Transverse colon (tissue), 4 donors: ENCODE results near the gene GNS. TPM values are rescaled to one million over a fixed set of nuclear protein-coding genes. Genes with fewer than 3 reads are reported as not detected.

Source experiments
- DNase-seq: peaks from one replicate; pipeline ENCODE4 v3.0.0-alpha.2; 2019
- H3K27ac ChIP-seq, 4 donors: fragments of 200-600 bp; sonication (generic); 2 replicates each; pipeline ENCODE4 v1.5.1; 2016 to 2018; ENCODE audit warnings: inconsistent platforms in 4 of 4
- H3K27me3 ChIP-seq: fragments of 200-600 bp; sonication (generic); 2 replicates; pipeline ENCODE4 v1.5.1; 2017; ENCODE audit warnings: inconsistent platforms
- H3K36me3 ChIP-seq, 4 donors: fragments of 200-600 bp; sonication (generic); 2 replicates each; pipeline ENCODE4 v1.5.1; 2017 to 2019; ENCODE audit warnings: inconsistent platforms in 4 of 4
- H3K4me1 ChIP-seq, 4 donors: fragments of 200-600 bp; sonication (generic); 2 replicates each; pipeline ENCODE4 v1.5.1; 2017 to 2020; ENCODE audit warnings: inconsistent platforms in 4 of 4
- H3K4me3 ChIP-seq, 4 donors: fragments of 200-600 bp; sonication (generic); 1 replicate in 1 of 4; 2 replicates in 3 of 4; pipeline versions ENCODE4 v1.5.1 to v1.6.1; 2017 to 2019; ENCODE audit warnings: inconsistent platforms in 4 of 4
- H3K9me3 ChIP-seq, 2 donors: fragments of 200-600 bp; sonication (generic); 2 replicates each; pipeline ENCODE4 v1.5.1; 2017 to 2019; ENCODE audit warnings: inconsistent platforms in 2 of 2
- CTCF ChIP-seq, 5 experiments: fragments of 200-600 bp in 3 of 5; fragments of 450-650 bp in 2 of 5; sonication (generic) in 3 of 5; IDR thresholded peaks; 1 replicate in 2 of 5; 2 replicates in 3 of 5; pipeline ENCODE4 v1.5.1; 2016 to 2017; ENCODE audit warnings: antibody characterized with exemption in 5 of 5, inconsistent platforms in 3 of 5, mild to moderate bottlenecking in 2 of 5, moderate library complexity in 1 of 5
- EP300 ChIP-seq: sonication (generic); formaldehyde crosslinking; IDR thresholded peaks from one replicate; pipeline ENCODE4 v1.6.1; 2017; ENCODE audit warnings: antibody characterized with exemption, low read depth
- POLR2A ChIP-seq: fragments of 450-650 bp; IDR thresholded peaks from one replicate; pipeline ENCODE4 v1.6.1; 2016; ENCODE audit warnings: antibody characterized with exemption, mild to moderate bottlenecking, moderate library complexity
- POLR2AphosphoS5 ChIP-seq, 3 donors: sonication (generic); formaldehyde crosslinking; IDR thresholded peaks; one replicate each; pipeline ENCODE4 v1.6.1; 2016; ENCODE audit warnings: antibody characterized with exemption in 3 of 3
- WGBS, 2 donors: methylation state at CpG; one replicate each; pipeline ENCODE4 v1.1.5; 2018; ENCODE audit warnings: low coverage in 1 of 2; 5-methylcytosine and 5-hydroxymethylcytosine counted together
- in situ Hi-C, 4 donors: fragments of 200-750 bp; cut with MboI; loops; one replicate each; pipeline versions ENCODE4 v1.15.0 to v1.15.1; 2017; ENCODE audit warnings: low sequenced_read_pairs in 3 of 4, low pct_ligation_motif_present in 1 of 4, low pct_unique_long_range_greater_than_20kb in 1 of 4
- intact Hi-C: fragments of 100-400 bp; cut with DNase I; formaldehyde crosslinking; loops from one replicate; pipeline ENCODE4 v1.15.1; 2023; ENCODE audit warnings: low total_unique reads
- total RNA-seq, 4 donors: library from RNA; depleted of rRNA; stranded (reverse); fragments of >200 nt; gene quantifications; one replicate each; pipeline ENCODE4 v1.1.0, GENCODE V29; 2016

The GNS gene
- total RNA-seq, 4 donors from 2014 or later: 22.3 to 67.0 (median 48.3) TPM

GRCh38 chr12:64706306-64706705, 52.9 kb downstream of the GNS start:
- intact Hi-C loops: no loop called here
- TF ChIP-seq POLR2A (no peak), POLR2AphosphoS5 (IDR thresholded peaks at IDR 0.05) (no peak), EP300 (no peak), CTCF (IDR thresholded peaks at IDR 0.05) (no peak)
- H3K27ac ChIP-seq: no peak overlapping the region
- WGBS, 2 donors: 46% methylated on average over 3 of the region's 3 CpGs; no CpG with 5 or more reads in 1 of the 2 donors
- H3K9me3 ChIP-seq: no peaks in the 10 kb centered on the region
- no peak overlapping the region for H3K4me3 ChIP-seq
- in situ Hi-C loops: loop anchor here in 1 of 4 donors (10.0 to 25.0 kb wide), 2 partner anchors 152 to 269 kb away; no protein-coding TSS in a partner anchor
- no peaks in the 10 kb centered on the region for H3K27me3 ChIP-seq
- H3K4me1 ChIP-seq: peaks cover 0 to 3% (median 0%) of the 10 kb centered on the region in 4 donors
- no peaks in the 10 kb centered on the region for H3K36me3 ChIP-seq
- no peak for DNase-seq

- no peak for TF ChIP-seq EP300
- in situ Hi-C loops (loop anchor here in 3 of 4 donors (5.0 to 25.0 kb wide), 3 partner anchors 146 to 264 kb away; no protein-coding TSS in a partner anchor), intact Hi-C loops (no loop called here)
- Histone ChIP-seq H3K27ac (no peak overlapping the region), H3K36me3 (no peaks in the 10 kb centered on the region), H3K4me3 (no peak overlapping the region), H3K4me1 (peaks cover 0 to 24% (median under 1%) of the 10 kb centered on the region in 4 donors), H3K9me3 (no peaks in the 10 kb centered on the region), H3K27me3 (no peaks in the 10 kb centered on the region)
- DNase-seq: no peak
- 30 to 66% methylated on average over 2 to 5 of the region's 5 CpGs for WGBS, 2 donors
These were observed 57.9 kb downstream of the GNS start for GRCh38 chr12:64701283-64701682.

GRCh38 chr12:64700532-64700931, 58.7 kb downstream of the GNS start:
- no peaks in the 10 kb centered on the region for H3K9me3 ChIP-seq
- 94% methylated on average over 1 of the region's 1 CpG; no CpG with 5 or more reads in 1 of the 2 donors for WGBS, 2 donors
- intact Hi-C loops (no loop called here), in situ Hi-C loops (loop anchor here in 3 of 4 donors (5.0 to 25.0 kb wide), 3 partner anchors 146 to 263 kb away; no protein-coding TSS in a partner anchor)
- TF ChIP-seq EP300 (no peak), POLR2AphosphoS5 (IDR thresholded peaks at IDR 0.05) (no peak), CTCF (IDR thresholded peaks at IDR 0.05) (no peak), POLR2A (no peak)
- no peaks in the 10 kb centered on the region for H3K27me3 ChIP-seq
- DNase-seq: no peak
- H3K36me3 ChIP-seq: no peaks in the 10 kb centered on the region
- no peak overlapping the region for H3K27ac ChIP-seq
- H3K4me1 ChIP-seq: peaks cover 0 to 30% (median 4%) of the 10 kb centered on the region in 4 donors
- H3K4me3 ChIP-seq: no peak overlapping the region

- peaks cover 0 to 39% (median 6%) of the 10 kb centered on the region in 4 donors for H3K4me1 ChIP-seq
- H3K27ac ChIP-seq: no peak overlapping the region
- TF ChIP-seq EP300: no peak
- no peak for TF ChIP-seq POLR2AphosphoS5 (IDR thresholded peaks at IDR 0.05)
- TF ChIP-seq POLR2A: no peak
- TF ChIP-seq CTCF (IDR thresholded peaks at IDR 0.05): no peak
- H3K4me3 ChIP-seq: no peak overlapping the region
- no peaks in the 10 kb centered on the region for H3K9me3 ChIP-seq
- peaks cover 0 to 5% (median 0%) of the 10 kb centered on the region in 4 donors for H3K36me3 ChIP-seq
- in situ Hi-C loops (loop anchor here (5.0 to 25.0 kb wide), 4 partner anchors 95 to 262 kb away; no protein-coding TSS in a partner anchor), intact Hi-C loops (loop anchor here (5.0 kb wide), 2 partner anchors 147 to 257 kb away; no protein-coding TSS in a partner anchor)
- no peak for DNase-seq
- no peaks in the 10 kb centered on the region for H3K27me3 ChIP-seq
- WGBS, 2 donors: 74 to 92% methylated on average over 4 to 12 of the region's 12 CpGs
These were observed 59.6 kb downstream of the GNS start for GRCh38 chr12:64699504-64700115.
